Measurements from ENCODE around the gene KLRC1. TPM values are rescaled to one million over a fixed set of nuclear protein-coding genes. Genes with fewer than 3 reads are reported as not detected.

Gene KLRC1
- total RNA-seq, 1 experiment from 2014 or later: not detected

GRCh38 chr12:10405294-10405693 is 47.9 kb downstream of the KLRC1 start:
- DNase-seq: no peak
- Histone ChIP-seq H3K27me3 (replicated peaks; ENCODE audit: control insufficient read depth, insufficient read depth, low read length) (no peaks in the 10 kb centered on the region), H3K36me3 (ENCODE audit: control insufficient read depth, insufficient read depth, low read length) (no peaks in the 10 kb centered on the region), H3K9me3 (no peaks in the 10 kb centered on the region), H3K4me3 (ENCODE audit: low read depth, low read length) (no peak overlapping the region), H3K4me1 (no peaks in the 10 kb centered on the region)
- no peak for TF ChIP-seq CTCF (IDR thresholded peaks at IDR 0.05; ENCODE audit: insufficient read depth in 1 of 2, low read depth in 1 of 2, low read length in 1 of 2, severe bottlenecking in 1 of 2, unreplicated experiment in 1 of 2)
- H3K36me3 Mint-ChIP-seq (ENCODE audit: insufficient read depth, unreplicated experiment): no peaks in the 10 kb centered on the region
- no peak overlapping the region for H3K27ac Mint-ChIP-seq (ENCODE audit: unreplicated experiment)
- no peak overlapping the region for H3K4me3 Mint-ChIP-seq (ENCODE audit: unreplicated experiment)
- H3K4me1 Mint-ChIP-seq (ENCODE audit: low read depth, unreplicated experiment): peaks cover 5% of the 10 kb centered on the region
- no peaks in the 10 kb centered on the region for H3K9me3 Mint-ChIP-seq (ENCODE audit: unreplicated experiment)
- POLR2A ChIA-PET: no interaction called here
- intact Hi-C loops (cut with micrococcal nuclease; ENCODE audit: unreplicated experiment): no loop called here
- BruUV-seq (replicated peaks): no TSS peak
- no peaks in the 10 kb centered on the region for H3K27me3 Mint-ChIP-seq (ENCODE audit: insufficient read depth, unreplicated experiment)
- CTCF ChIA-PET: no interaction called here

GRCh38 chr12:10404798-10405197 is 48.4 kb downstream of the KLRC1 start:
- Mint-ChIP-seq H3K4me1 (ENCODE audit: low read depth, unreplicated experiment) (peaks cover 5% of the 10 kb centered on the region), H3K36me3 (ENCODE audit: insufficient read depth, unreplicated experiment) (no peaks in the 10 kb centered on the region), H3K9me3 (ENCODE audit: unreplicated experiment) (no peaks in the 10 kb centered on the region), H3K27me3 (ENCODE audit: insufficient read depth, unreplicated experiment) (no peaks in the 10 kb centered on the region), H3K27ac (ENCODE audit: unreplicated experiment) (no peak overlapping the region), H3K4me3 (ENCODE audit: unreplicated experiment) (no peak overlapping the region)
- H3K27me3 ChIP-seq (replicated peaks; ENCODE audit: control insufficient read depth, insufficient read depth, low read length): no peaks in the 10 kb centered on the region
- H3K4me3 ChIP-seq (ENCODE audit: low read depth, low read length): no peak overlapping the region
- BruUV-seq (replicated peaks): no TSS peak
- TF ChIP-seq CTCF (IDR thresholded peaks at IDR 0.05; ENCODE audit: insufficient read depth in 1 of 2, low read depth in 1 of 2, low read length in 1 of 2, severe bottlenecking in 1 of 2, unreplicated experiment in 1 of 2): no peak
- H3K36me3 ChIP-seq (ENCODE audit: control insufficient read depth, insufficient read depth, low read length): no peaks in the 10 kb centered on the region
- H3K4me1 ChIP-seq: no peaks in the 10 kb centered on the region
- H3K9me3 ChIP-seq: no peaks in the 10 kb centered on the region
- ChIA-PET CTCF (no interaction called here), POLR2A (no interaction called here)
- no peak for DNase-seq
- intact Hi-C loops (cut with micrococcal nuclease; ENCODE audit: unreplicated experiment): no loop called here

GRCh38 chr12:10400829-10401228 is 52.3 kb downstream of the KLRC1 start:
- H3K27me3 Mint-ChIP-seq (ENCODE audit: insufficient read depth, unreplicated experiment): no peaks in the 10 kb centered on the region
- H3K27ac Mint-ChIP-seq (ENCODE audit: unreplicated experiment): no peak overlapping the region
- Histone ChIP-seq H3K9me3 (no peaks in the 10 kb centered on the region), H3K4me1 (no peaks in the 10 kb centered on the region; the same call in 1 of the 2 replicates), H3K36me3 (ENCODE audit: control insufficient read depth, insufficient read depth, low read length) (no peaks in the 10 kb centered on the region), H3K4me3 (ENCODE audit: low read depth, low read length) (no peak overlapping the region), H3K27me3 (replicated peaks; ENCODE audit: control insufficient read depth, insufficient read depth, low read length) (no peaks in the 10 kb centered on the region)
- no peak for DNase-seq
- no peak for TF ChIP-seq CTCF (IDR thresholded peaks at IDR 0.05; ENCODE audit: insufficient read depth in 1 of 2, low read depth in 1 of 2, low read length in 1 of 2, severe bottlenecking in 1 of 2, unreplicated experiment in 1 of 2)
- H3K36me3 Mint-ChIP-seq (ENCODE audit: insufficient read depth, unreplicated experiment): no peaks in the 10 kb centered on the region
- intact Hi-C loops (cut with micrococcal nuclease; ENCODE audit: unreplicated experiment): no loop called here
- ChIA-PET CTCF (no interaction called here), POLR2A (no interaction called here)
- peaks cover 3% of the 10 kb centered on the region for H3K4me1 Mint-ChIP-seq (ENCODE audit: low read depth, unreplicated experiment)
- no TSS peak for BruUV-seq (replicated peaks)
- H3K4me3 Mint-ChIP-seq (ENCODE audit: unreplicated experiment): no peak overlapping the region
- H3K9me3 Mint-ChIP-seq (ENCODE audit: unreplicated experiment): no peaks in the 10 kb centered on the region
